Measurements from ENCODE around the gene SDR42E2. TPM values are rescaled to one million over a fixed set of nuclear protein-coding genes. Genes with fewer than 3 reads are reported as not detected.

The SDR42E2 gene
- total RNA-seq, 1 experiment from 2014 or later: 0.05 TPM

DNA sequence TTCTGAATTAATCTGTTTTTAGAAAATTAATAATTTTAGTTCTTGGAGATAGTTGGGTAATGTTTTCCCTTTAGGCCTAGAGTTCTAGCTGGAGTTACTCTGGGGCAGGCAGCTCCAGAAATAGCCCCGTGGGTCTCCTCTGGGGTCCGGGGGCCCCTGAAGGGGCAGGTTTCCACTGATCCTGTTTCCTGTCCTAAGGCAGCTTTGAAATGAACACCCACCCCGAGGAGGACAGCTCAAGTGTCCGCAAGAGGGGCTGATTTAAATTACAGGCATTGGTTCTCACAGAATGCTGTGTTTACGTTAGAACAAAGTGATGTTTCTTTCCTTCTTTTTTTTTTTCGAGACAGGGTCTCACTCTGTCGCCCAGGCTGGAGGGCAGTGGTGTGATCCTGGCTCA, 67.6 kb downstream of the SDR42E2 start:
- Histone ChIP-seq H3K27ac (ENCODE audit: low read length) (no peak overlapping the region), H3K9me3 (ENCODE audit: control insufficient read depth, insufficient read depth, low read depth, low read length) (no peaks in the 10 kb centered on the region), H3K36me3 (ENCODE audit: control insufficient read depth, insufficient read depth, low read length) (no peaks in the 10 kb centered on the region), H3K4me3 (ENCODE audit: low read depth in 2 of 2, low read length in 2 of 2) (no peak overlapping the region), H3K4me1 (ENCODE audit: control insufficient read depth, insufficient read depth, low read length) (peaks cover 8% of the 10 kb centered on the region; the same call in 1 of the 2 replicates), H3K27me3 (ENCODE audit: control insufficient read depth, insufficient read depth, low read length) (no peaks in the 10 kb centered on the region)
- CTCF ChIA-PET: no interaction called here
- TSS peak; percentile 53 for BruUV-seq (replicated peaks)
- in situ Hi-C loops (cut with HindIII; ENCODE audit: low pct_unique_long_range_greater_than_20kb, low sequenced_read_pairs) (no loop called here), intact Hi-C loops (cut with micrococcal nuclease; ENCODE audit: unreplicated experiment) (no loop called here)
- POLR2A ChIA-PET: no interaction called here
- DNase-seq (ENCODE audit: low read depth, low spot score) (no peak), ATAC-seq (no peak)
- TF ChIP-seq, protein P1, sequence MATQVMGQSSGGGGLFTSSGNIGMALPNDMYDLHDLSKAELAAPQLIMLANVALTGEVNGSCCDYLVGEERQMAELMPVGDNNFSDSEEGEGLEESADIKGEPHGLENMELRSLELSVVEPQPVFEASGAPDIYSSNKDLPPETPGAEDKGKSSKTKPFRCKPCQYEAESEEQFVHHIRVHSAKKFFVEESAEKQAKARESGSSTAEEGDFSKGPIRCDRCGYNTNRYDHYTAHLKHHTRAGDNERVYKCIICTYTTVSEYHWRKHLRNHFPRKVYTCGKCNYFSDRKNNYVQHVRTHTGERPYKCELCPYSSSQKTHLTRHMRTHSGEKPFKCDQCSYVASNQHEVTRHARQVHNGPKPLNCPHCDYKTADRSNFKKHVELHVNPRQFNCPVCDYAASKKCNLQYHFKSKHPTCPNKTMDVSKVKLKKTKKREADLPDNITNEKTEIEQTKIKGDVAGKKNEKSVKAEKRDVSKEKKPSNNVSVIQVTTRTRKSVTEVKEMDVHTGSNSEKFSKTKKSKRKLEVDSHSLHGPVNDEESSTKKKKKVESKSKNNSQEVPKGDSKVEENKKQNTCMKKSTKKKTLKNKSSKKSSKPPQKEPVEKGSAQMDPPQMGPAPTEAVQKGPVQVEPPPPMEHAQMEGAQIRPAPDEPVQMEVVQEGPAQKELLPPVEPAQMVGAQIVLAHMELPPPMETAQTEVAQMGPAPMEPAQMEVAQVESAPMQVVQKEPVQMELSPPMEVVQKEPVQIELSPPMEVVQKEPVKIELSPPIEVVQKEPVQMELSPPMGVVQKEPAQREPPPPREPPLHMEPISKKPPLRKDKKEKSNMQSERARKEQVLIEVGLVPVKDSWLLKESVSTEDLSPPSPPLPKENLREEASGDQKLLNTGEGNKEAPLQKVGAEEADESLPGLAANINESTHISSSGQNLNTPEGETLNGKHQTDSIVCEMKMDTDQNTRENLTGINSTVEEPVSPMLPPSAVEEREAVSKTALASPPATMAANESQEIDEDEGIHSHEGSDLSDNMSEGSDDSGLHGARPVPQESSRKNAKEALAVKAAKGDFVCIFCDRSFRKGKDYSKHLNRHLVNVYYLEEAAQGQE (IDR thresholded peaks at IDR 0.05; ENCODE audit: insufficient read depth in 1 of 2, low read depth in 2 of 2, low read length in 1 of 2): no peak
- TF ChIP-seq POLR2AphosphoS5 (IDR thresholded peaks at IDR 0.05; ENCODE audit: low read depth, low read length) (no peak), SIN3A (IDR thresholded peaks at IDR 0.05; ENCODE audit: borderline replicate concordance, insufficient read depth, low read depth, low read length) (no peak), TCF7L2 (IDR thresholded peaks at IDR 0.05; ENCODE audit: low read depth, low read length) (no peak)
- TF ChIP-seq, protein P2, sequence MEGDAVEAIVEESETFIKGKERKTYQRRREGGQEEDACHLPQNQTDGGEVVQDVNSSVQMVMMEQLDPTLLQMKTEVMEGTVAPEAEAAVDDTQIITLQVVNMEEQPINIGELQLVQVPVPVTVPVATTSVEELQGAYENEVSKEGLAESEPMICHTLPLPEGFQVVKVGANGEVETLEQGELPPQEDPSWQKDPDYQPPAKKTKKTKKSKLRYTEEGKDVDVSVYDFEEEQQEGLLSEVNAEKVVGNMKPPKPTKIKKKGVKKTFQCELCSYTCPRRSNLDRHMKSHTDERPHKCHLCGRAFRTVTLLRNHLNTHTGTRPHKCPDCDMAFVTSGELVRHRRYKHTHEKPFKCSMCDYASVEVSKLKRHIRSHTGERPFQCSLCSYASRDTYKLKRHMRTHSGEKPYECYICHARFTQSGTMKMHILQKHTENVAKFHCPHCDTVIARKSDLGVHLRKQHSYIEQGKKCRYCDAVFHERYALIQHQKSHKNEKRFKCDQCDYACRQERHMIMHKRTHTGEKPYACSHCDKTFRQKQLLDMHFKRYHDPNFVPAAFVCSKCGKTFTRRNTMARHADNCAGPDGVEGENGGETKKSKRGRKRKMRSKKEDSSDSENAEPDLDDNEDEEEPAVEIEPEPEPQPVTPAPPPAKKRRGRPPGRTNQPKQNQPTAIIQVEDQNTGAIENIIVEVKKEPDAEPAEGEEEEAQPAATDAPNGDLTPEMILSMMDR (IDR thresholded peaks at IDR 0.05): no peak

DNA sequence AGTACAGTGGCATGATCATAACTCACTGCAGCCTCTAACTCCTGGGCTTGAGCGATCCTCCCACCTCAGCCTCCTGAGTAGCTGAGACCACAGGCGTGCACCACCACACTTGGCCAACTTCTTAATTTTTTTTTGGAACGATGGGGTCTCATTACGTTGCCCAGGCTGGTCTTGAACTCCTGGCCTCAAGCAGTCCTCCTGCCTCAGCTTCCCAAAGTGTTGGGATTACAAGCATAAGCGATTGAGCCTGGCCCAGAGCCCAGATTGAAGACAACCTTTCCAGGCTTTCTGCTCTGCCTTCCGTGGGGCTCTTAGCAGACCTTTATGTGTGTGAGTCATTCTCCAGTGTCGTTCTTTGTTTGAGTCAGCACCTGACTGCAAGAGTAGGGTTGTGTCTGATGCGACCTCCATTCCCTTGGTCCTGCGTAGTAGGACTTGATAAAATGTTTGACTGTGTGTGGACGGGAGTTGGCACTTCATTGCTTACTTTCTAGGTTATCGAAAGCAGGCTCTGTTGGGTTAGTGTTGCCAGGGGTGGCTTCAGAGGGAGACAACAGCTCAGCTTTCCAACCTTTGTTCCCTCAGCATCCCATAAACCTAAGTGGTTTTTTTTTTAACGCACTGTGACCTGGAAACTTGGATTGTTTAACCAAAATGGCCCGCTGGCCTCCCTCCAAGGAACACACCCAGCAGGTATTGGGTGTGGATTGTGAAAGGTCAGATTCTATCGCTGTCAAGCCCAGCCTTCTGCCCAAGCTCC, 70.2 kb downstream of the SDR42E2 start:
- Histone ChIP-seq H3K4me1 (ENCODE audit: control insufficient read depth, insufficient read depth, low read length) (peaks cover 8% of the 10 kb centered on the region; the same call in 1 of the 2 replicates), H3K36me3 (ENCODE audit: control insufficient read depth, insufficient read depth, low read length) (no peaks in the 10 kb centered on the region), H3K4me3 (ENCODE audit: low read depth in 2 of 2, low read length in 2 of 2) (peak overlapping the region in 1 of 2 experiments; percentile 43; a peak in 2 of 4 replicates), H3K9me3 (ENCODE audit: control insufficient read depth, insufficient read depth, low read depth, low read length) (no peaks in the 10 kb centered on the region), H3K27me3 (ENCODE audit: control insufficient read depth, insufficient read depth, low read length) (no peaks in the 10 kb centered on the region), H3K27ac (ENCODE audit: low read length) (peak overlapping the region; percentile 60; the same call in 1 of the 2 replicates)
- ChIA-PET CTCF (no interaction called here), POLR2A (interaction anchor here (0.6 kb wide), 1 partner anchor 191 kb away, joined by 4 read pairs; no protein-coding TSS in a partner anchor)
- TF ChIP-seq, protein P1 (IDR thresholded peaks at IDR 0.05; ENCODE audit: insufficient read depth in 1 of 2, low read depth in 2 of 2, low read length in 1 of 2): no peak
- no peak for TF ChIP-seq POLR2AphosphoS5 (IDR thresholded peaks at IDR 0.05; ENCODE audit: low read depth, low read length)
- TF ChIP-seq, protein P2 (IDR thresholded peaks at IDR 0.05): no peak
- no peak for TF ChIP-seq SIN3A (IDR thresholded peaks at IDR 0.05; ENCODE audit: borderline replicate concordance, insufficient read depth, low read depth, low read length)
- TF ChIP-seq TCF7L2 (IDR thresholded peaks at IDR 0.05; ENCODE audit: low read depth, low read length): no peak
- ATAC-seq (peak; percentile 95), DNase-seq (ENCODE audit: low read depth, low spot score) (peak; percentile 15)
- intact Hi-C loops (cut with micrococcal nuclease; ENCODE audit: unreplicated experiment): no loop called here
- in situ Hi-C loops (cut with HindIII; ENCODE audit: low pct_unique_long_range_greater_than_20kb, low sequenced_read_pairs): no loop called here
- BruUV-seq (replicated peaks): no TSS peak
